ENCODE results near the gene FXYD5.
A peak's percentile ranks its signal among the peaks of the same experiment; 100 is the strongest.
"Not testable (repeated sequence)": the region's sequence is repeated elsewhere in the genome, so short reads cannot be mapped to it uniquely, and the experiment has no call there.

The FXYD5 gene

GRCh38 chr19:35177377-35178274 lies 23.1 kb downstream of the FXYD5 start:
- no peak for DNase-seq (ENCODE audit: low read depth in 3 of 3)

GRCh38 chr19:35178701-35179100 lies 24.2 kb downstream of the FXYD5 start:
- DNase-seq (ENCODE audit: low read depth in 3 of 3), result no peak

- no peak for DNase-seq (ENCODE audit: low read depth in 3 of 3)
These were observed 25.3 kb downstream of the FXYD5 start for GRCh38 chr19:35179830-35180229.

DNA sequence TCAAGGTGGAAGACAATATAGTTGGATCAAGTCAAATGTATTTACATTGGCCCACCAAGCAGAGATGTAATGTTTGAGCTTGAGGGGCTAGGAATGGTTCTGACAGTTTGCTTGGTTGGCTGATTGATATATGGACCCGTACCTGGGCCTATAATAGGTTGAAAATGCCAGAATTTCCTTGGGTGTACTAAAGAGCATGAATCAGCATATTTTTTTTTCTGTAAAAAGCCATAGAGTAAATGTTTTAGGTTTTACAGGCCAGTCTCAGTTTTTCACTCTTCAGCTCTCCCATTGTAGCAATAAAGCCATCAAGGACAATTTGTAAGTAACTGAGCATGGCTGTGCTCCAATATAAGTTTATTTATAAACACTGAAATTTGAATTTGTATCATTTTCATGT lies 26.9 kb downstream of the FXYD5 start:
- no peak for DNase-seq (ENCODE audit: low read depth in 3 of 3)

- no peak for DNase-seq (ENCODE audit: low read depth in 3 of 3)
These were observed 29.7 kb downstream of the FXYD5 start for GRCh38 chr19:35184267-35184666.

DNA sequence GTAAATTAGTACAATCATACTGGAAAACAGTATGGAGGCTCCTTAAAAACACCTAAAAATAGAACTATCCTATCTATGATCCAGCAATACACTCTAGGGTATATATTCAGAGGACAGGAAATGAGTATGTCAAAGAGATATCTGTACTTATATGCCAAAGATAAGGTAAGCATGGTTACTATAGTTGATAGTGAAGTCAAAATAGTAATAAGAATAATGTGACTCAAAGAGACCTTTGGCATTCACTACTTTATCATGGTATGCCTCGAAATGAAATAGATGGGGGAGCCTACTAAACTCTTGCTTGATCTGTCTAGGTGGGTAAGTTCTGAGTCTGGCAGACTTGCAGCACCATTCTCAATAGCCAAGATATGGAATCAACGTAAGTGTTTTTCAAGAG lies 30.3 kb downstream of the FXYD5 start:
- no peak for DNase-seq (ENCODE audit: low read depth in 3 of 3)

- DNase-seq (ENCODE audit: low read depth in 3 of 3), result no peak
These were observed 39.8 kb downstream of the FXYD5 start for GRCh38 chr19:35194012-35194984.

GRCh38 chr19:35195830-35196229 lies 41.3 kb downstream of the FXYD5 start:
- no peak for DNase-seq (ENCODE audit: low read depth in 3 of 3)

DNA sequence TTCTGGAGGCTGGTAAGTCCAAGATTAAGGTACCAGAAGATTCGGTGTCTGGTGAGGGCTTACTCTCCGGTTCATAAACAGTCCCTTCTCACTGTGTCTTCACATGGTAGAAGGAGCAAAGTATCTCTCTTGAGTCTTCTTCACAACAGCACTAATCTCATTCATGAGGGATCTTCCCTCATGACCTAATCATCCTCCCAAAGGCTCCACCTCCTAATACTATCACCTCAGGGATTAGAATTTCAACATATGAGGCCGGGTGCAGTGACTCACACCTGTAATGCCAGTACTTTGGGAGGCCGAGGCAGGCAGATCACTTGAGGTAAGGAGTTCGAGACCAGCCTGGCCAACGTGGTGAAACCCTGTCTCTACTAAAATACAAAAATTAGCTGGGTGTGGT lies 42.3 kb downstream of the FXYD5 start:
- DNase-seq (ENCODE audit: low read depth in 3 of 3), result not testable (repeated sequence)

- no peak for DNase-seq (ENCODE audit: low read depth in 3 of 3)
These were observed 44.9 kb downstream of the FXYD5 start for GRCh38 chr19:35199481-35199880.

- no peak for DNase-seq (ENCODE audit: low read depth in 3 of 3)
These were observed 48.5 kb downstream of the FXYD5 start for GRCh38 chr19:35202722-35203688.

DNA sequence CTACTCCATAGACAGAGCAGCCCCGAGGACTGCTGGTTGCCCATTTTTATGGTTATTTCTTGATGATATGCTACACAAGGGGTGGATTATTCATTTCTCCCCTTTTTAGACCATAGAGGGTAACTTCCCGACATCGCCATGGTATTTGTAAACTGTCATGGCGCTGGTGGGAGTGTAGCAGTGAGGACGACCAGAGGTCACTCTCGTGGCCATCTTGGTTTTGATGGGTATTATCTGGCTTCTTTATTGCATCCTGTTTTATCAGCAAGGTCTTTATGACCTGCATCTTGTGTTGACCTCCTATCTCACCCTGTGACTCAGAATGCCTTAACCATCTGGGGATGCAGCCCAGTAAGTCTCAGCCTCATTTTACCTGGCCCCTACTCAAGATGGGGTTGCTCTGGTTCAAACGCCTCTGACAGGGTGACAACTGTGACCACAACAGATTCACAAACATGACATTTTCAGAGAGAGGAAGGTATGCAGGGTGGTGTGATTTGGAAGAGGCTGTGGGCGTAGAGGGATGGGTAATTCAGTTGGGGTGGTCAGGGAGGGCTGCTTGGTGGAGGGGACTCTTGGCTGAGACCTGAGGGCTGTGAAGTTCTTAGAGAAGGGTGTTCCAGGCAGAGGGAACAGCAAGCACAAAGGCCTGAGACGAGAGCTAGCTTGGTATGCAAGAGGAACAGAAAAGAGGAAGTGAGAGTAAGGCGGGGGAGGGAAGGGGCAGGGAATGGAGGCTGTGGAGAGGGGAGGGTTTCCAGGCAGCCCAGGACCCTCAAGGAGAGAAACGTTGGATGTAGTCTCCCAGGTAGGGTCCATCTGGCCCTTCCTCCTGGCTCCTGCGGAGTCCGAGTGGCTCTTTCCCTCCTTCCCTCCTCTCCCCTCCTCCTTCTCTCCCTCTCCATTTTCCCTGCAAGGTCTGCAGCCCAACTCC lies 50.5 kb downstream of the FXYD5 start:
- no peak for DNase-seq (ENCODE audit: low read depth in 3 of 3)

- no peak for DNase-seq (ENCODE audit: low read depth in 3 of 3)
These were observed 51.3 kb downstream of the FXYD5 start for GRCh38 chr19:35205733-35206323.

DNA sequence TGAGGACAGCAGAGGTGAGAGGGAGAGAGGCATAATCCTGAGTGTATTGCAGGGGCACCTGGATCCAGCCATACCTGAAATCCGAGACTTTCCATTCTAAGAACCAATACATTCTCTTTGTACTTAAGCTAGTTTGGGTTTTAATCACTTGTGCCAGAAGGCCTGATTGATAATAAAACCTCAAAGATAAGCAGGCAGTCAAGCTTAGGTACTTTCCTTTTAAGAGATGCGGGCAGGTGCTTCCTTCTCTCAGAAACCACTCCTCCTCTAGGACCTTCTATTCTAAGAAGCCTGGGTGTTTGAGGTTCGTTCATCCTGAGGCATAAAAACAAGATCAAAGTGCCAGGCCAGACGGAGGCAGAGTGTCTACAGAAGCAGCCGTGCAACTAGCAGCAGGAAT lies 51.8 kb downstream of the FXYD5 start:
- DNase-seq (ENCODE audit: low read depth in 3 of 3), result no peak

DNA sequence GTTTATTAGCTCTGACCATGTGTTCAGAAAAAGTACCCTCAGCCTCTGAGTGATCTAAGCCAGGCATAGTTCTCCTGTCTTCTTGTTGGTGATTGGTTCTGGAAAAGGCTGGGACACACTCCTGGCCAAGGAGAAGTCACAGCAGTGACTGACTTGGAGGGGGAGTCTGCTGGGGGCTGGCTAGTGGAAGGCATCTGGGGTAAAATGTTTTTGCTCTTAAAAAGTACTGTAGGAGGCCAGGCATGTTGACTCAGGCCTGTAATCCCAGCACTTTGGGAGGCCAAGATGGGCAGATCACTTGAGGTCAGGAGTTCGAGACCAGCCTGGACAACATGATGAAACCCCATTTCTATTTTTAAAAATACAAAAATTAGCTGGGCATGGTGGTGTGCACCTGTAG lies 52.3 kb downstream of the FXYD5 start:
- DNase-seq (ENCODE audit: low read depth in 3 of 3), result no peak

DNA sequence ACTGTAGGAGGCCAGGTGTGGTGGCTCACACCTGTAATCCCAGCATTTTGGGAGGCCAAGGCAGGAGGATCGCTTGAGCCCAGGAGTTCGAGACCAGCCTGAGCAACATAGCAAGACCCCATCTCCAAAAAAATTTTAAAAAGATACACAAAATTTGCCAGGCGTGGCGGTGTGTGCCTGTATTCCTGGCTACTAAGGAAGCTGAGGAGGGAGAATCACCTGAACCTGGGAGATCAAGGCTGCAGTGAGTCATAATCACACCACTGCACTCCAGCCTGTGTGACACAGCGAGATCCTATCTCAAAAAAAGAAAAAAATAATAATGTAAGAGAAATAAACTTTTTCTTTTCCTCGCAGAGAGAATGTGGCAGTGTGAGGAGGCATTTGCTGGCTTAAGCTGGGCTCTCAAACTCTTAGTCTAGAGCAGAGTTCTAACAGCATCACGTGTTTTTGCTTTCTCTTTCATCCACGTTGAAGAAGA lies 52.9 kb downstream of the FXYD5 start:
- no peak for DNase-seq (ENCODE audit: low read depth in 3 of 3)

DNA sequence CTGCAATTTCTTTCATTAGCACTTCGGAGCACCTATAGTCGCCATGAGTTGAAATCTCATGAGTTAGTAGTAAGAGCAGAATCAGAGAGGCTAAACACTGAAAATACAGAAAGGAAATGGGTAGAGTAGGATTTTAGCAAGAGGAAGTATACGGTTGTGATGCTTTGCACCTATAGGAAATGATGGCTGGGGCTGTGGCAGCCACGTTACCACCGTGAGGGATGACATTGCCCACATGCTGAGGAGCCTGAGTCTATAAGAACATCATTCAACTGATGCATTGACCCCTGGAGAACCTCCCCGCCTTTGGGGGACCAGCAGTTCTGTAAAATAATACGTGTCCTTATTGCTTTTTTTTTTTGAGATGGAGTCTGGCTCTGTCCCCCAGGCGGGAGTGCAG lies 53.6 kb downstream of the FXYD5 start:
- no peak for DNase-seq (ENCODE audit: low read depth in 3 of 3)

DNA sequence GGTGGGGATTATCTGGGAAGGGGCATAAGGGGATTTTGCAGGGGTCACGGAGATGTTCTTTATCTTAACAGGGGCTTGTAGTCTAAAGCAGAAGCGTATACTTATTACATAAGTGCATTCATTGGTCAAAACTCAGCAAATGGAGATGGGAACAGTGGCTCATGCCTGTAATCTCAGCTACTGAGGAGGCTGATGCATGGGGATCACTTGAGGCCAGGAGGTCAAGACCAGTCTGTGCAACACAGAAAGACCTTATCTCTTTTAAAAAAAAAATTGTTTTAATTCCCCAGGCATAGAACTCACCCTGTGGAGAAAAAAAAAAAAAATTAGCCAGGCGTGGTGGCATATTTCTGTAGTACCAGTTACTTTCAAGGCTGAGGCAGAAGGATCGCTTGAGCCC lies 55.1 kb downstream of the FXYD5 start:
- no peak for DNase-seq (ENCODE audit: low read depth in 3 of 3)

DNA sequence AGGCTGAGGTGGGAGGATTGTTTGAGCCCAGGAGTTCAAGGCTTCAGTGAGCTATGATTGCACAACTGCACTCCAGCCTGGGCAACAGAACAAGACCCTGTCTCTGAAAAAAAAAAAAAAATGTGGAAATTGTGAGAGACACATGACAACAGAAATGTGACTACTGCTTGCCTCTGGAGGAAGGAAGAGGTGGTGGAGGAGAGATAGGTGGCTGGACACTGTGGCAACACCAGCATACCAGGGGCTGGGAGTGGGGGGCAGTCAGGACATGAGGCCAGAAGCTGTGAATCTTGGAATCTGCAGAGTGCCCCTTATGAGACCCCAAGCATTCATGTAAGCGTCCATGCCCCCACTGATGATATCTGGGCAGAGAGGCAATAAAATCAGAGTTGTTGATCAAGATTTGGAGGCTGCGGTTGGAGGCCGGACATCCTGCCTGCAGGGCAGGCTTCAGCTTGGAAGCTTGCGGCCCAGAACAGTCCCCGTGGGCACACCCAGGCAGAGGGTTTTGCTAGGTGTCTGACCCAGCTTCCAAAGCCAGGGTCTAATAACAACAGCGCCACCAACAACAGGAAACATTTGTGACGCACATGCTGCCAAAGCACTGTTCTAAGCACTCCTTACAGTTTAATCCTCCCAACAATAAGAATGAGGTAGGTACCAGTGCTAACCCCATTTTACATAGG lies 57.2 kb downstream of the FXYD5 start:
- DNase-seq (ENCODE audit: low read depth in 3 of 3), result peak in 1 of 3 experiments; percentile 41

Measured in stimulated activated CD4-positive, alpha-beta T cell treated with anti-CD3 and anti-CD28 coated beads, TNF-alpha, amount 100 ng/mL, for 24 hours (primary cell).